ENCODE data around the gene SLC25A47.
"Not testable (repeated sequence)": the region's sequence is repeated elsewhere in the genome, so short reads cannot be mapped to it uniquely, and the experiment has no call there.

The SLC25A47 gene

DNA sequence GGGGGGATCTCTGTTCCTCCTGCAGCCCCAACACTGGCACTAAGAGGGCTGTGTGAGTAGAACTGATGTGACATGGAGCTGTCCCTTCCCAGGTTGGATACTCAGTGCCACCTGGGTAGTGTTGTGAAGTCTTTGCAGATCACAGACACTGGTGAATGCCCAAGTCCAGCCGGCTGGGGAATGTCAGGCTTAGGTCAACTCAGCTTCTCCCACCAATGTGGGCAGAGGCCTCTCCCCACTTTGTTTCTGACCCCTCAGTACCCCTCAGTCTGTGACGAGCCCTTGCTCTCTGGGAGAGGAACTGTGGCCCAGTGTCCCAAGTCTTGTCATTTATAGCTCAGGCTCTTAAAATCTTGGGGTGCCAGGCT lies 28.2 kb upstream of the SLC25A47 start:
- TF ChIP-seq, protein P1, sequence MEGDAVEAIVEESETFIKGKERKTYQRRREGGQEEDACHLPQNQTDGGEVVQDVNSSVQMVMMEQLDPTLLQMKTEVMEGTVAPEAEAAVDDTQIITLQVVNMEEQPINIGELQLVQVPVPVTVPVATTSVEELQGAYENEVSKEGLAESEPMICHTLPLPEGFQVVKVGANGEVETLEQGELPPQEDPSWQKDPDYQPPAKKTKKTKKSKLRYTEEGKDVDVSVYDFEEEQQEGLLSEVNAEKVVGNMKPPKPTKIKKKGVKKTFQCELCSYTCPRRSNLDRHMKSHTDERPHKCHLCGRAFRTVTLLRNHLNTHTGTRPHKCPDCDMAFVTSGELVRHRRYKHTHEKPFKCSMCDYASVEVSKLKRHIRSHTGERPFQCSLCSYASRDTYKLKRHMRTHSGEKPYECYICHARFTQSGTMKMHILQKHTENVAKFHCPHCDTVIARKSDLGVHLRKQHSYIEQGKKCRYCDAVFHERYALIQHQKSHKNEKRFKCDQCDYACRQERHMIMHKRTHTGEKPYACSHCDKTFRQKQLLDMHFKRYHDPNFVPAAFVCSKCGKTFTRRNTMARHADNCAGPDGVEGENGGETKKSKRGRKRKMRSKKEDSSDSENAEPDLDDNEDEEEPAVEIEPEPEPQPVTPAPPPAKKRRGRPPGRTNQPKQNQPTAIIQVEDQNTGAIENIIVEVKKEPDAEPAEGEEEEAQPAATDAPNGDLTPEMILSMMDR (IDR thresholded peaks at IDR 0.05; ENCODE audit: insufficient read depth, low read depth, low read length, missing control alignments): no peak
- no peak for DNase-seq (ENCODE audit: low read depth)
- no peak overlapping the region for H3K4me3 ChIP-seq (ENCODE audit: low read depth, low read length)

DNA sequence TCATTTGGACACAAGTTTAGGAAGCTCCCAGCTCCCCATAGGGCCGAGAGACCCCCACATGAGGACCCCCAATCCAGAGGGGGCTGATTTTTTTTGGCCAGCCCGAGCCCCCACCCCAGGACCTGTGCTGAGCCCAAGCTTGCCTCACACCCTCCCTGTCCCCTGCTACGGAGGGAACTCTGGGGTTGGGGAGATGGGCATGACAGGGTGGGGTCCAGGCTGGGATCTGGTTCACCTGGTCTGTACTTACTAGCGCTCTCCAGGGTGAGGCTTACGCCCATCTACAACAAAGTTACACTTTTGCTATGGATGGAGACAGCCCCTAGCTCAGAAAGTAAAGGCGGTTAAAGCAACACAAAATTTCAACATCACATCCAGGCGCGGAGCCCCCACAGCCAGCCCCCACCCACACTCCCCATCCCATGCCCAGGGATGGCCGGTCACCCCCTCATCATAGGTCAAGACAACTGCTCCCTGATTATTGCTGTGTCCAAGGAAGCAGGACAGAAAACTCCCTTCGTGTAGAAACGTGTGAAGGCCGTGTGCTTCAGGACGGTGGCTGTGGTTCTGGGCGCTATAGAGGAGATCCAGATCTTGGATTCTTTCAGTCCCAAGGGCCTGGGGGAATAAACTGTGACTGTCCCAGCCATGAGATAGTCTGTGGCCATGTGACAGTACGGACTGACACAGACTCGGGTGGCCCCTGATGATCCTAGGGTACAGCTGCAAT lies 27.6 kb upstream of the SLC25A47 start:
- TF ChIP-seq, protein P1 (IDR thresholded peaks at IDR 0.05; ENCODE audit: insufficient read depth, low read depth, low read length, missing control alignments): no peak
- no peak overlapping the region for H3K4me3 ChIP-seq (ENCODE audit: low read depth, low read length)
- no peak for DNase-seq (ENCODE audit: low read depth)

DNA sequence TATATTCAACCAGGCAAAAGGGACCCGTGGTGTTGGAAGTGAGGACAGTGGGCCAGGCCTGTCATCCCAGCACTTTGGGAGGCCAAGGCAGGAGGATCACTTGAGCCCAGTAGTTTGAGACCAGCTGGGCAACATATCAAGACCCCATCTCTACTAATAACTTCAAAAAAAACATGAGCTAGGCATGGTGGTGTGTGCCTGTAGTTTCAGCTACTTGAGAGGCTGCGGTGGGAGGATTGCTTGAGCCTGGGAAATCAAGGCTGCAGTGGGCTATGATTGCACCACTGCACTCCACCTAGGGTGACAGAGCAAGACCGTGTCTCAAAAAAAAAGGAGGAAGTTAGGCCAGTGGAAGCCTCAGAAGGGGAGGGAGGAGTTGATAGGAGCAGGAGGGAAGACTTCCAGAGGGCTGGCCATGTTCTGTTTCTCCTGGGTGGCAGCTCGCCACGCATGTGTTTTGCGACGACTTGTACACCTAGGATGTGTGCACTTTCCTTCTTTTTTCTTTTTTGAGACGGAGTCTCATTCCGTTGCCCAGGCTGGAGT lies 27.0 kb upstream of the SLC25A47 start:
- no peak for DNase-seq (ENCODE audit: low read depth)
- no peak overlapping the region for H3K4me3 ChIP-seq (ENCODE audit: low read depth, low read length)

DNA sequence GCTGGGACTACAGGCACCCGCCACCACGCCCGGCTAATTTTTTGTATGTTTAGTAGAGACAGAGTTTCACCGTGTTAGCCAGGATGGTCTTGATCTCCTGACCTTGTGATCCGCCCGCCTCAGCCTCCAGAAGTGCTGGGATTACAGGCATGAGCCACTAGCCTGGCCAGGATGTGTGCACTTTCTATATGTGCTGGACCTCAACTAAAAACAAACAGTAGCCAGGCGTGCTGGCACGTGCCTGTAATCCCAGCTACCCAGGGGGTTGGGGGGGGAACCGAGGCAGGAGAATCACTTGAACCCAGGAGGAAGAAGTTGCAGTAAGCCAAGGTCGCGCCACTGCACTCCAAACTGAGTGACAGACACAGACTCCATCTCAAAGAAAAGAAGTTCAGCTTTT lies 26.4 kb upstream of the SLC25A47 start:
- H3K4me3 ChIP-seq (ENCODE audit: low read depth, low read length); DNase-seq (ENCODE audit: low read depth): not testable (repeated sequence)

More for the DNA sequence above, 27.0 kb upstream of the SLC25A47 start:
- TF ChIP-seq, protein P1 (IDR thresholded peaks at IDR 0.05; ENCODE audit: insufficient read depth, low read depth, low read length, missing control alignments): no peak

DNA sequence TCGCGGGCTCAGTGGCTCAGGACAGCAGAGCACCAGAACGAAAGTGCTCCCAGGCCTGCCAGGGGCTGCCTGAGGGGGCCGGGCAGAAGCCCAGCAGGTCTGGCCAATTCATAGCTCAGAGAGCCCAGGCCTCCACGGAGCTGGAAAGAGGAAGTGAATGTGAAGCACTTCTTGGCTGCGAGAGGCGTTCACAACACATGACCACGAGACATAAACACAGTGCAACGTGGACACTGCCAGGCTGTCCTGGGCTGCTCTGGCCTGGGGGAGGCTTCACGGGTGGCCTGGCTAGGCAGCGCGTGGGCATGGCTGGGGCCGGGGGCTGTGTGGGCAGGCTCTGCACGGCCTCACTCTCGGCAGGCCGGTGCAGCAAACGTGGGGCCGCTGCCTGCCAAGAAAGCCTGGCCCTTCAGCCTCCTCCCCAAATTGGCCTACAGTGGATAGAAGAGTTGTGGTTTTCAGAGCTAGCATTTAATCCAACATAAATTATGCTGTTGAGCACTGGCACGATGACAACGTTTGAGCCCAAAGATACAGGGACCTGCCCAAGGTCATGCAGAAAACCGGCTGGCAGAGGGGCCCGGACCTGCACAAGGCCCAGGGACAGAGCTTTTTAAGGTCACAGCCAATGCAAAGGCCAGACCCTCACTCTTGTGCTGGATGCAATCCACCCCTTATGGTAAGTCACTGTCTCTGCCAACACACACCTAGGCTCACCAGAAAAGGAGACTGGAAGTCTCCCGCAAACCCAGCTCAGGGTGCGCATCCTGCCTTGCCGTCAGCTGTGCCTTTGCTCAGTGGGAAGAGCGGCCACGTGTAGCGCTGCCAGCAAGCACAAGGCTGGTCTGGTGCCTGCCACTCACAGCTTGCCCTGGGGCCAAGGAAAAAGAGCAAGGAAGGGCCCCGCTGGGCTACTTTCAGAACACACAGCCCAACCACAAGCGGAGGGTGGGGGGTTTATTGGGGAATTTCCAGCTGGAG lies 25.5 kb upstream of the SLC25A47 start:
- TF ChIP-seq, protein P1 (IDR thresholded peaks at IDR 0.05; ENCODE audit: insufficient read depth, low read depth, low read length, missing control alignments): no peak
- peak; percentile 78 for DNase-seq (ENCODE audit: low read depth)
- no peak overlapping the region for H3K4me3 ChIP-seq (ENCODE audit: low read depth, low read length)

DNA sequence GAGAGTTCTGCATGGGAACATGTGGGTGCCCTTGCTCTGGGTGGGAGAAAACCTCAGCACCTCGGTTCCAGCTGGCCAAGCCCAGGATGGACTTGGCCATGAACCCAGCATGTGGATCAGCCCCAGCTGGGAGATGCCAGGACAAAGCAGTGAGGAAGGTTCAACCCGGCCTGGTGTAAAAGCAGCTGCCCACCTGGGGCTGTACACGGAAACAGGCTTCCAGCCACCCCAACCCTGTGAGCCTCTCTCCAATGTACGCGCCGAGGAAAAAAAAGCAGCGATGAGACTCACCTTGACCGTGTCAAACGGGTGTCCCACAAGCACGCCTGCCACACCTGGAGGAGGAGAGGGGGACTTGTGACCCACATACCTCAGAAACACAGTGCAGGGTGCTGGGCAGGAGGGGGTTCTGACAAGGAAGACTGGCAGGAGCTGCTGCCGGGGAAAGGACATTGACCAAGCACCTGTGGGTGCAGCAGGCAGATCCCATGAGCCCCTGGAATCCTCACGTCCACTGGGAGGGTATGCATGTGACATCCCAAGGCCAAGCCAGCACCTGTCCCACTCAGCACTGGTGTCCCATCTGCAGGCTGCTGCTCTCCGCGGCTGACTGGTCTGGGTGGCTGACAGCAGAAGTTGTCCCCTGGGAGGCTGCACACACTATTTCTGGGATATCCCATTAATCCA lies 24.4 kb upstream of the SLC25A47 start:
- no peak overlapping the region for H3K4me3 ChIP-seq (ENCODE audit: low read depth, low read length)
- TF ChIP-seq, protein P1 (IDR thresholded peaks at IDR 0.05; ENCODE audit: insufficient read depth, low read depth, low read length, missing control alignments): no peak
- DNase-seq (ENCODE audit: low read depth): no peak

DNA sequence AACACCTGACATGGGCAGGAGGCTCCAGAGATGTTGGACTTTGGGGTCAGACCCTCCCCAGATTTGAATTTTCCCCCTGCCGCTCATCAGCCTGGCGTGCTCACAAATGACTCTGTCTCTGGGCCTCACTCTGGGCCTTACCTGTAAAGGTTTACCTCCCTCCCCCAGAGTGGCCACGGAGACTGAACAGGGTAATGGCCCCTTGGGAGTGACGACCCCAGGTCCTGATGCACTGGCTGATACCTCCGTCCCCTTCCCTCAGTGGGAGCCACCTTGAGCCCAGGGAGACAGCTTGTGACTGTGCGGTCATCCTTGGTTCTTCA lies 23.9 kb upstream of the SLC25A47 start:
- TF ChIP-seq, protein P1 (IDR thresholded peaks at IDR 0.05; ENCODE audit: insufficient read depth, low read depth, low read length, missing control alignments): no peak
- H3K4me3 ChIP-seq (ENCODE audit: low read depth, low read length): no peak overlapping the region
- DNase-seq (ENCODE audit: low read depth): no peak

Data from GM12865 (cell line).